Osteocyte (in vitro differentiated cells): ENCODE data around the gene ATF7IP2. TPM values are rescaled to one million over a fixed set of nuclear protein-coding genes. Genes with fewer than 3 reads are reported as not detected.

Experiments
- DNase-seq: peaks from one replicate; pipeline ENCODE4 v3.0.0; 2021; ENCODE audit warnings: mixed read lengths; ENCODE audit not compliant: unreplicated experiment; ENCODE audit errors: extremely low spot score
- H3K27ac Mint-ChIP-seq: one replicate; pipeline ENCODE4 v1.8.0; 2021; ENCODE audit warnings: mild to moderate bottlenecking, mixed read lengths; ENCODE audit not compliant: unreplicated experiment
- H3K27me3 Mint-ChIP-seq: one replicate; pipeline ENCODE4 v1.8.0; 2021; ENCODE audit warnings: mixed read lengths; ENCODE audit not compliant: unreplicated experiment
- H3K36me3 Mint-ChIP-seq: one replicate; pipeline ENCODE4 v1.8.0; 2021; ENCODE audit warnings: mixed read lengths; ENCODE audit not compliant: unreplicated experiment
- H3K4me1 Mint-ChIP-seq: one replicate; pipeline ENCODE4 v1.8.0; 2021; ENCODE audit warnings: mixed read lengths; ENCODE audit not compliant: unreplicated experiment
- H3K4me3 Mint-ChIP-seq: one replicate; pipeline ENCODE4 v1.8.0; 2021; ENCODE audit warnings: mild to moderate bottlenecking, moderate library complexity, mixed read lengths; ENCODE audit not compliant: unreplicated experiment
- H3K9me3 Mint-ChIP-seq: one replicate; pipeline ENCODE4 v1.8.0; 2021; ENCODE audit warnings: mixed read lengths; ENCODE audit not compliant: unreplicated experiment
- CTCF ChIP-seq: fragments of 200-600 bp; sonication (generic); IDR thresholded peaks from 2 replicates; pipeline ENCODE4 v1.5.0; 2021; ENCODE audit warnings: antibody characterized with exemption, mild to moderate bottlenecking, moderate library complexity
- total RNA-seq: library from RNA; stranded (reverse); gene quantifications from 2 replicates; pipeline ENCODE4 v1.2.1, GENCODE V29; 2021

Gene ATF7IP2
- total RNA-seq, 1 donor from 2014 or later: 7.2 TPM

- DNase-seq: no peak
- TF ChIP-seq CTCF: no peak
- Mint-ChIP-seq H3K27ac (no peak overlapping the region), H3K4me3 (no peak overlapping the region), H3K27me3 (no peaks in the 10 kb centered on the region), H3K36me3 (no peaks in the 10 kb centered on the region), H3K4me1 (no peaks in the 10 kb centered on the region), H3K9me3 (no peaks in the 10 kb centered on the region)
Observed at GRCh38 chr16:10371592-10371991, 14.3 kb upstream of the ATF7IP2 start.

GRCh38 chr16:10373556-10373955 lies 12.3 kb upstream of the ATF7IP2 start:
- no peak for TF ChIP-seq CTCF
- H3K4me3 Mint-ChIP-seq: no peak overlapping the region
- no peak overlapping the region for H3K27ac Mint-ChIP-seq

GRCh38 chr16:10376229-10376628 lies 9.6 kb upstream of the ATF7IP2 start:
- TF ChIP-seq CTCF: no peak
- H3K4me1 Mint-ChIP-seq: no peaks in the 10 kb centered on the region
- no peaks in the 10 kb centered on the region for H3K9me3 Mint-ChIP-seq
- no peak overlapping the region for H3K4me3 Mint-ChIP-seq
- H3K27me3 Mint-ChIP-seq: no peaks in the 10 kb centered on the region
- H3K36me3 Mint-ChIP-seq: no peaks in the 10 kb centered on the region
- no peak for DNase-seq
- H3K27ac Mint-ChIP-seq: no peak overlapping the region

More at GRCh38 chr16:10373556-10373955, 12.3 kb upstream of the ATF7IP2 start:
- DNase-seq: no peak
- no peaks in the 10 kb centered on the region for H3K4me1 Mint-ChIP-seq
- no peaks in the 10 kb centered on the region for H3K27me3 Mint-ChIP-seq
- H3K36me3 Mint-ChIP-seq: no peaks in the 10 kb centered on the region
- no peaks in the 10 kb centered on the region for H3K9me3 Mint-ChIP-seq

- Mint-ChIP-seq H3K4me1 (peaks cover 18% of the 10 kb centered on the region), H3K27ac (no peak overlapping the region), H3K36me3 (peaks cover 6% of the 10 kb centered on the region), H3K4me3 (no peak overlapping the region), H3K27me3 (no peaks in the 10 kb centered on the region), H3K9me3 (no peaks in the 10 kb centered on the region)
- no peak for TF ChIP-seq CTCF
- DNase-seq: no peak
Observed at GRCh38 chr16:10383626-10384025, 2.2 kb upstream of the ATF7IP2 start.

- H3K27ac Mint-ChIP-seq: peak overlapping the region; percentile 95
- H3K9me3 Mint-ChIP-seq: no peaks in the 10 kb centered on the region
- peaks cover 20% of the 10 kb centered on the region for H3K4me1 Mint-ChIP-seq
- H3K4me3 Mint-ChIP-seq: peak overlapping the region; percentile 92
- peaks cover 11% of the 10 kb centered on the region for H3K36me3 Mint-ChIP-seq
- no peak for DNase-seq
- no peaks in the 10 kb centered on the region for H3K27me3 Mint-ChIP-seq
- TF ChIP-seq CTCF: no peak
Observed at GRCh38 chr16:10386517-10387100, 748 bp downstream of the ATF7IP2 start.
